Erythroblast (primary cell): Measurements from ENCODE around the gene ARSI.

Experiments
- GATA1 ChIP-seq: IDR thresholded peaks from 2 replicates; pipeline ENCODE4 v1.6.1; 2011; ENCODE audit warnings: low read depth, mild to moderate bottlenecking, control low read depth, low read length, moderate library complexity
- POLR2A ChIP-seq: IDR thresholded peaks from 2 replicates; pipeline ENCODE4 v1.6.1; 2011; ENCODE audit warnings: mild to moderate bottlenecking, low read length

GRCh38 chr5:150248946-150249345, 53.8 kb downstream of the ARSI start:
- TF ChIP-seq POLR2A (no peak), GATA1 (no peak)
